Activated T-cell treated with anti-CD3 and anti-CD28 coated beads for 24 hours (primary cell): ENCODE data around the gene OR7G2.
A peak's percentile ranks its signal among the peaks of the same experiment; 100 is the strongest.

Experiments used
- DNase-seq: peaks from one replicate; pipeline ENCODE4 v3.0.0-alpha.2; 2020; ENCODE audit warnings: low read depth

OR7G2 gene

GRCh38 chr19:9107375-9107774 lies at the start of gene OR7G2:
OR7G2 (minus strand) TSS chr19:9107475; CDS start chr19:9103243, 4,232 bp downstream.
- no peak for DNase-seq

GRCh38 chr19:9156304-9156703 lies 49.0 kb upstream of the OR7G2 start:
- DNase-seq = no peak

- no peak for DNase-seq
Measured at GRCh38 chr19:9155591-9155990, 48.3 kb upstream of the OR7G2 start.

- no peak for DNase-seq
Measured at GRCh38 chr19:9151367-9151766, 44.1 kb upstream of the OR7G2 start.

GRCh38 chr19:9150650-9151049 lies 43.4 kb upstream of the OR7G2 start:
- no peak for DNase-seq

- no peak for DNase-seq
Measured at GRCh38 chr19:9149997-9150396, 42.7 kb upstream of the OR7G2 start.

GRCh38 chr19:9148697-9149096 lies 41.4 kb upstream of the OR7G2 start:
- no peak for DNase-seq

- DNase-seq = no peak
Measured at GRCh38 chr19:9146882-9147281, 39.6 kb upstream of the OR7G2 start.

GRCh38 chr19:9144920-9145319 lies 37.6 kb upstream of the OR7G2 start:
- DNase-seq = no peak

GRCh38 chr19:9140159-9140874 lies 33.0 kb upstream of the OR7G2 start, which contains the start of gene ZNF317:
ZNF317 (plus strand) TSS chr19:9140397; CDS start chr19:9156017, 15,620 bp downstream.
- DNase-seq = peak; percentile 87

- DNase-seq = no peak
Measured at GRCh38 chr19:9139609-9140158, 32.4 kb upstream of the OR7G2 start.

GRCh38 chr19:9132422-9132821 lies 25.1 kb upstream of the OR7G2 start:
- no peak for DNase-seq

- DNase-seq = no peak
Measured at GRCh38 chr19:9130965-9131364, 23.7 kb upstream of the OR7G2 start.

GRCh38 chr19:9128171-9128570 lies 20.9 kb upstream of the OR7G2 start:
- no peak for DNase-seq

GRCh38 chr19:9126900-9127405 lies 19.7 kb upstream of the OR7G2 start, which contains the start of gene OR7G3:
OR7G3 (minus strand) TSS chr19:9126950; CDS start chr19:9126950, 0 bp downstream.
- DNase-seq = no peak

GRCh38 chr19:9116547-9116946 lies 9.3 kb upstream of the OR7G2 start:
- no peak for DNase-seq

GRCh38 chr19:9115307-9115813 lies 8.1 kb upstream of the OR7G2 start, which contains the start of gene OR7G1:
OR7G1 (minus strand) TSS chr19:9115763; CDS start chr19:9115763, 0 bp downstream.
- DNase-seq = no peak

GRCh38 chr19:9109959-9110358 lies 2.7 kb upstream of the OR7G2 start:
- no peak for DNase-seq

- no peak for DNase-seq
Measured at GRCh38 chr19:9086761-9087160, 20.5 kb downstream of the OR7G2 start, which contains the start of gene OR1M1. OR1M1 (plus strand) TSS chr19:9087061; CDS start chr19:9093245, 6,184 bp downstream.

- DNase-seq = no peak
Measured at GRCh38 chr19:9078651-9079050, 28.6 kb downstream of the OR7G2 start.

- DNase-seq = no peak
Measured at GRCh38 chr19:9076901-9077300, 30.4 kb downstream of the OR7G2 start.

GRCh38 chr19:9075064-9075949 lies 32.0 kb downstream of the OR7G2 start:
- DNase-seq = no peak
